Measurements from ENCODE around the gene ABTB2.
"Not testable (repeated sequence)": the region's sequence is repeated elsewhere in the genome, so short reads cannot be mapped to it uniquely, and the experiment has no call there.

ABTB2 gene

DNA sequence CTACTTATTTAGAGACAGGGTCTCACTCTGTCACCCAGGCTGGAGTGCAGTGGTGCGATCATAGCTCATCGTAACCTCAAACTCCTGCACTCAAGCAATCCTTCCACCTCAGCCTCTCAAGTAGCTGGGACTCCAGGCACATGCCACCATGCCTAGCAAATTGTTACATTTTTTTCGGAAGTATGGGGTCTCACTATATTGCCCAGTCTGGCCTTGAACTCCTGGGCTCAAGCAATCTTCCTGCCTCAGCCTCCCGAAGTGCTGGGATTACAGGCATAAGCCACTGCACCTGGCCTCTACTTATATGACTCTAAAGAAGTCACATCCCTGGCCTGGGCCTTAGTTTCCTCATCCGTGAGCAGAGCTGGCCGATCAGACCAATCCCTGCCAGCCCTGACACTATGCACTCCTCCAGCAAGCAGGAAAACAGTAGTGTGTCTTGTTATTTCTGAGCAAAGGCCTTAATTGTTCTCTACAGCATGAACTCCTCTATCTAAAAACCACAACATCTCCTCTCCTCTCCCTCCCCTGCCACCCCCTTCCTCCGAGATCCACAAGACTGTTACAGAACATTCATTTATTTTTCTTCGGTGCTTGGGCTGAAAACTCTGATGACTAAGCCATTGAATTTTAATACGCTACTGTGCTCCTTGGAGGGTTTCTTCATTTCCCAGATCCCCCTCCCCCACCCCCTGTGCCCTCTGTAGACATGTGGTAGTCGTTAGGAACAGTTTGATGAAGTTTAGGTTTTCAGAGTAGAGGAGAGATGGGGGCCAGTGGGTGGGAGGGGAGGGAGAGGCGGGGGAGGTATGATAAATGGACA lies 91.5 kb downstream of the ABTB2 start:
- DNase-seq (ENCODE audit: low read depth in 2 of 3, low spot score in 2 of 3): no peak

- DNase-seq (ENCODE audit: low read depth in 2 of 3, low spot score in 2 of 3): no peak
These were observed 93.3 kb downstream of the ABTB2 start for GRCh38 chr11:34264303-34265110.

DNA sequence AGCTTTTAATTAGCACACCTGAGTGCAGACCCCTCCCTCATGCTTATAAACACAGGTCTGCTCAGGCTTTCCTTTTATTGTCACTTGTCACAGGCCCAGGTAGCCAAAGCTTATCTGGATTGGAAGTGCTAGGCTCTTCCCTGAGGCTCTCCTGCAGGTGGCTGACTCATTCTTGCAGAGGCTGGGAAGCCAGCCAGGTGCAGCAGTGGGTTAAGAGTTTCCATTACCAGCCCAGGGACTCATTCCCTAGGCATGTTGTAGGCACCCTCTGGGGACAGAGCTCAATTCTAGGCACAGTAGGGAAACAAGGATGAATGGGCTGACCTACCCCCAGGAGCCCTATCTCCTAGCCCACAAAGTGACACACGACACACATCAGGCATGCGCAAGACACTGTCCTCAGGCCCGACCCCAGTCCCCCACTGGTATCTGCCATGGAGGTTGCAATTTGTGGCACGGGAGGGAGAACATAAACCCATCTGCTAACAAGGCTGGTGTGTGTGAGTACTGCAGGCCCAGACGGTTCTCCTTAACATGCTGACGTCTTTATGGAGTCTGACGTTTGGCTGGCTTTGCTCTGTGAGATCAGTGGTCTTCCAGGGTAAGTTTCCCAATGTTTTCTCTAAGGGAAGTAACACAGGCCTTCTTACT lies 94.2 kb downstream of the ABTB2 start:
- no peak for DNase-seq (ENCODE audit: low read depth in 2 of 3, low spot score in 2 of 3)

GRCh38 chr11:34262531-34263081 lies 95.2 kb downstream of the ABTB2 start:
- no peak for DNase-seq (ENCODE audit: low read depth in 2 of 3, low spot score in 2 of 3)

- DNase-seq (ENCODE audit: low read depth in 2 of 3, low spot score in 2 of 3): no peak
These were observed 96.0 kb downstream of the ABTB2 start for GRCh38 chr11:34261820-34262219.

GRCh38 chr11:34261095-34261494 lies 96.7 kb downstream of the ABTB2 start:
- no peak for DNase-seq (ENCODE audit: low read depth in 2 of 3, low spot score in 2 of 3)

DNA sequence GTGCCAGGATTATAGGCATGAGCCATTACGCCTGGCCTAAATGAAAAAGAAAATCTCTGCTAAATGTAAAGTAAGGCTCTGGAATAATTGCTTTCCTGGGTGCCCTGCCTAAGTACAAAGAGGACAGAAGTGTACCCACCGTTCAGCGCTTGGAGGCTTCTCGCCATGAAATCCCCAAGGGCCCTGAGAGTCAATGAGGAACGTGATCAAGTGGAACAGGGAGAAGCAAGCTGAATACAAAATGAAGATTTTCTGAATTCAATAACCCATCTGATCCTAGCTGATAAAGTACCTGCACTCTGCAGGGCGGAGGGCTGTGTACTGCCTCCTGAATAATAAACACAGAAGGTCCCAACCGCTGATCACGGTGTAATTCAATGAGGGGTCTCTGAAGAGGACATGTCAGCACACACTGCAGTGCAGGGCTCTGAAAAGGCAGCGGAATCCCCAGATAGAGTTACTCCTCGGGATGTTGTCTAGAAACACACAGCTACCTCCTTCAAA lies 97.7 kb downstream of the ABTB2 start:
- no peak for DNase-seq (ENCODE audit: low read depth in 2 of 3, low spot score in 2 of 3)

GRCh38 chr11:34259087-34259486 lies 98.7 kb downstream of the ABTB2 start:
- DNase-seq (ENCODE audit: low read depth in 2 of 3, low spot score in 2 of 3): no peak

- no peak for DNase-seq (ENCODE audit: low read depth in 2 of 3, low spot score in 2 of 3)
These were observed 101.2 kb downstream of the ABTB2 start for GRCh38 chr11:34256626-34257025.

DNA sequence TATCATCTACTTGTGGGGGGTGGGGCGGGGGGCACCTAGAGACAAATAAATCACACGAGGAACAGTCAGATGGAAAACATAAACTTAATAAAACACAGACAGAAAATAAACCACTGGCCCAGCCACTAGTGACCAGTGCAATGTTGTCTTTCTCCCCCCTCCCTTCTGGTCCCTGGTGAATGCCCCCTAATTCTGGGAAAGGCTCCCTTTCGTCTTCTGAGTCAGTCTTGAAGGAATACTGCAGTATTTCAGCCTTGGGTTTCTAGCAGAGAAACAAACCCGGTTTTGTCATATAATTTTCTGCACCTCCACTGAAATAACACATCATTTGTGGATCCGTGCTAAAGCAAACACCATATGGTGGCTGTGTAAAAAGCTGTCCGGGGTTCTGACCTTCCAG lies 101.7 kb downstream of the ABTB2 start:
- DNase-seq (ENCODE audit: low read depth in 2 of 3, low spot score in 2 of 3): no peak

GRCh38 chr11:34255101-34255500 lies 102.7 kb downstream of the ABTB2 start:
- no peak for DNase-seq (ENCODE audit: low read depth in 2 of 3, low spot score in 2 of 3)

DNA sequence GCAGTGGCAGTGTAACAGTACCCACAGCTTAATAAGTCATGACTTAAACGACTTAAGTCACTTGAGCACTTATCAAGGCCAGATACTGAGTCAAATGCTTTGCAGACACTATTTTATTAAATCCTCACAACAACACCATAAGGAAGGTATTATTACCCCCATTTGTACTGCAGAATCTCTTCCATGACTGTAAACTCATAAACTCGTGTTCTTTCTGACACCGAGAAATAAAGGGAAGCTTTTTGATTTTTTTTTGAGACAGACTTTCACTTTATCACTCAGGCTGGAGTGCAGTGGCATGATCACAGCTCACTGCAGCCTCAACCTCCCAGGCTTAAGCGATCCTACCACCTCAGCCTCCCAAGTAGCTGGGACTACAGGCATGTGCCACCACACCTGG lies 103.8 kb downstream of the ABTB2 start:
- DNase-seq (ENCODE audit: low read depth in 2 of 3, low spot score in 2 of 3): no peak

DNA sequence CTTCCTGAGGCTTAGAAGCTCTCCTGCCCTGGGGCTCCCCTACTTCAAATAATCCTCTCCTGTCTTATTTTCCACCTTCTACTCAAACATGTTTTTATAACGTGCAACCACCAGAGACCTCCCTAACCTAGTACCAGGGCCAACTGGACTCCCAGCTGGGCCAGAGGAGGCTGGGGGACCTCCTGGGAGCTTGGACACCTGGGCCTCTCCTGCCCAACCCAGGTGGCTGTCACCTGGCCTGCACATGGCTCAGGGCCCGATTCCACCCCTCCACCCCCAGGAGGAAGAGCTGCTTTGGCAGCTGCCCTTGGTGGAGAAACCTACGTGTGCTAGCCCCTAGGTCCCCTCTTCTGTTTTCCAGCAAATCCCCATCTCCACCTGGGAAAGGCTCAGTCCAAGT lies 105.2 kb downstream of the ABTB2 start:
- DNase-seq (ENCODE audit: low read depth in 2 of 3, low spot score in 2 of 3): no peak

- DNase-seq (ENCODE audit: low read depth in 2 of 3, low spot score in 2 of 3): no peak
These were observed 105.8 kb downstream of the ABTB2 start for GRCh38 chr11:34252015-34252414.

GRCh38 chr11:34251589-34251980 lies 106.2 kb downstream of the ABTB2 start:
- no peak for DNase-seq (ENCODE audit: low read depth in 2 of 3, low spot score in 2 of 3)

GRCh38 chr11:34250732-34251588 lies 106.8 kb downstream of the ABTB2 start:
- peak in 1 of 3 experiments; percentile 36 for DNase-seq (ENCODE audit: low read depth in 2 of 3, low spot score in 2 of 3)

GRCh38 chr11:34250211-34250610 lies 107.6 kb downstream of the ABTB2 start:
- DNase-seq (ENCODE audit: low read depth in 2 of 3, low spot score in 2 of 3): no peak

GRCh38 chr11:34249439-34249838 lies 108.4 kb downstream of the ABTB2 start:
- DNase-seq (ENCODE audit: low read depth in 2 of 3, low spot score in 2 of 3): no peak

GRCh38 chr11:34246511-34246910 lies 111.3 kb downstream of the ABTB2 start:
- not testable (repeated sequence) for DNase-seq (ENCODE audit: low read depth in 2 of 3, low spot score in 2 of 3)

DNA sequence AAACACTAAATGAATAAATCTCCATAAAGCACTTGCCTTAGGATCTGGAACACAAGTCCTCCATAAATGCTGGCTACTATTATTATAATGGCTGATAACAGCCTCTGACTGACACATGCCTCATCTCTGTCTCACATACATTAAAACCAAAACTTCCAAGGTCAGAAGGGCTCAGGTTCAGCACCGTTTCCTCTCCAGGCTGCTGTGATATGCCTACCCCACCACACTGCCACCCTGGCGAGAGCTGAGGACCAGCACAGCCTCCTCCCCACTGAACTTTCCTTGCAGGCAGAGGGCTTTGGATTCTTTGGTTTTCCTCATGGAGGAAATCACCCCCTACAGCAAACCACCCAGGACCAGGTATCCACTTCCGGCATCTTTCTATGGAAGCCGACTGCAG lies 112.8 kb downstream of the ABTB2 start:
- no peak for DNase-seq (ENCODE audit: low read depth in 2 of 3, low spot score in 2 of 3)
